Prostate gland (tissue), 2 donors: Measurements from ENCODE around the gene DHX58.

Source experiments
- POLR2A ChIP-seq: fragments of 450-650 bp; IDR thresholded peaks from one replicate; pipeline ENCODE4 v1.6.1; 2016; ENCODE audit warnings: antibody characterized with exemption, mild to moderate bottlenecking
- POLR2AphosphoS5 ChIP-seq: sonication (generic); formaldehyde crosslinking; IDR thresholded peaks from one replicate; pipeline ENCODE4 v1.6.1; 2017; ENCODE audit warnings: antibody characterized with exemption
- TF ChIP-seq, protein P1 (sequence below), 4 experiments: fragments of 200-600 bp in 2 of 4; fragments of 450-650 bp in 2 of 4; sonication (generic) in 2 of 4; IDR thresholded peaks; 1 replicate in 3 of 4; 2 replicates in 1 of 4; pipeline ENCODE4 v1.5.1; 2016 to 2019; ENCODE audit warnings: antibody characterized with exemption in 4 of 4, mild to moderate bottlenecking in 2 of 4, moderate library complexity in 2 of 4

GRCh38 chr17:42153919-42154742 lies 41.6 kb upstream of the DHX58 start:
- TF ChIP-seq, protein P1, sequence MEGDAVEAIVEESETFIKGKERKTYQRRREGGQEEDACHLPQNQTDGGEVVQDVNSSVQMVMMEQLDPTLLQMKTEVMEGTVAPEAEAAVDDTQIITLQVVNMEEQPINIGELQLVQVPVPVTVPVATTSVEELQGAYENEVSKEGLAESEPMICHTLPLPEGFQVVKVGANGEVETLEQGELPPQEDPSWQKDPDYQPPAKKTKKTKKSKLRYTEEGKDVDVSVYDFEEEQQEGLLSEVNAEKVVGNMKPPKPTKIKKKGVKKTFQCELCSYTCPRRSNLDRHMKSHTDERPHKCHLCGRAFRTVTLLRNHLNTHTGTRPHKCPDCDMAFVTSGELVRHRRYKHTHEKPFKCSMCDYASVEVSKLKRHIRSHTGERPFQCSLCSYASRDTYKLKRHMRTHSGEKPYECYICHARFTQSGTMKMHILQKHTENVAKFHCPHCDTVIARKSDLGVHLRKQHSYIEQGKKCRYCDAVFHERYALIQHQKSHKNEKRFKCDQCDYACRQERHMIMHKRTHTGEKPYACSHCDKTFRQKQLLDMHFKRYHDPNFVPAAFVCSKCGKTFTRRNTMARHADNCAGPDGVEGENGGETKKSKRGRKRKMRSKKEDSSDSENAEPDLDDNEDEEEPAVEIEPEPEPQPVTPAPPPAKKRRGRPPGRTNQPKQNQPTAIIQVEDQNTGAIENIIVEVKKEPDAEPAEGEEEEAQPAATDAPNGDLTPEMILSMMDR (IDR thresholded peaks at IDR 0.05) = no peak
- TF ChIP-seq POLR2A = no peak
- no peak for TF ChIP-seq POLR2AphosphoS5
